ENCODE measurements around the gene ZNF280C.
A peak's percentile ranks its signal among the peaks of the same experiment; 100 is the strongest.

ZNF280C gene

DNA sequence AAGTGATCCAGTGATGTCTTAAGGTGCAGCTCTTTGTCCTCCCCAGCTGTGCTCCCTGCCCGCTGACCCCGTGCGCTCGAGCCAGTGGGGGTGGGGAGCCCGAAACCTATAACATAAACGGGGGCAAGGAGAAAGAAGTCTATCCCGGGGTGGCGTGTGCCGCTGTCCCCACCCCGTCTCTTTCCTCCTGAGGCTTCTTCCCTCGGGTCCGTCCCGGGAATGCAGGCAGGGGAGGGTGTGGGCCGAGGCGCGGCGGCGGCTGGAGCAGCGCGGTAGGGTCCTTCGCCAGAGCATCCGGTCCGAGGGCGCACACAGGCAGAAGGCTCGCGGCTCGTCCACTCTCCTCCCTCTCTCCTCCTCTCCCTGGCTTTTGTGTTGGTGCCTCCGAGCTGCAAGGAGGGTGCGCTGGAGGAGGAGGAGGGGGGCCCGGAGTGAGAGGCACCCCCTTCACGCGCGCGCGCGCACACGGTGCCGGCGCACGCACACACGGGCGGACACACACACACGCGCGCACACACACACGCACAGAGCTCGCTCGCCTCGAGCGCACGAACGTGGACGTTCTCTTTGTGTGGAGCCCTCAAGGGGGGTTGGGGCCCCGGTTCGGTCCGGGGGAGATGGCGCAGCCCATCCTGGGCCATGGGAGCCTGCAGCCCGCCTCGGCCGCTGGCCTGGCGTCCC is 97.1 kb downstream of the ZNF280C start, which contains the start of gene RAB33A:
TSS of gene RAB33A (plus strand) at position 517 of the 681 bp plus-strand sequence. CDS start at position 618, 101 bp downstream.
- Mint-ChIP-seq H3K4me1 (peaks cover 34% of the 10 kb centered on the region), H3K36me3 (ENCODE audit: insufficient read depth) (peaks cover 5% of the 10 kb centered on the region), H3K27me3 (no peaks in the 10 kb centered on the region), H3K9me3 (no peaks in the 10 kb centered on the region), H3K4me3 (peak within 1 kb of the TSS; percentile 86), H3K27ac (ENCODE audit: low read depth) (peak within 1 kb of the TSS; percentile 71)
- DNase-seq (ENCODE audit: low spot score in 2 of 2) (peak in 1 of 2 donors; percentile 16), ATAC-seq (replicated peaks; ENCODE audit: extremely low read depth, poor library complexity, severe bottlenecking) (peak; percentile 44)

DNA sequence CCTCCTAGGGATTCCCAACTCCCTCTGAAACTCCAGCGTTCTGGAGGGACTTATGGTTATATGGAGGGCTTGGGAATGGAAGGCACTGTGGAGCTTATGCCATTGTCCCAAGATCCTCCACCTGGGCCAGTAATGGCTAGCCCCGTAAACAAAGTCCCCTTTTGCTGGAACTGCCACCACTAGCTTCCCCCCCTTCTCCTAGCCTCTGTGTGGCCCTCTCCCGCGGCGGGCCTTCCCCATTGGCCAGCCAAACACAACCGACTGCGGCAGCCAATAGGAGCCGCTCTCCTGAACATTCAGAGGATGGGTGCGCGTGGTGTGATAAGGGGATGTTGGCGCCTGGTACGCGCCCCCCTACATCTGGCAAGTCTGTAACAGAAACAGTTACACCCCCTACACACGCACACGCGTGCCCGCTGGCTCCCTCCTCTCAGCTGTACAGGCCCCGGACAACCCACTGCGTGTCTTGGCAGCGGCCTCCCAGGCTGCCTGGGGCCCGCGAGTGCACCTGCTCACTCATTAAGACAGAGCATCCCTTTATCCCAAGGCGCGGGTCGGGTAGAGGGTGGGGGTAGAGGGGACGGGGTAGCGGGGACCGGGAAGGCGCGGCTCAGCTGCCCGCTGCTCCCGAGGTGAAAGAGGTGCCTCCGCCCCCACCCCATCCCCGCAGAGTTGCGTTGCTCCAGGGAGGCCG is 97.8 kb downstream of the ZNF280C start:
- peak overlapping the region; percentile 65 for H3K27ac Mint-ChIP-seq (ENCODE audit: low read depth)
- peak overlapping the region; percentile 86 for H3K4me3 Mint-ChIP-seq
- peaks cover 10% of the 10 kb centered on the region for H3K36me3 Mint-ChIP-seq (ENCODE audit: insufficient read depth)
- H3K9me3 Mint-ChIP-seq: no peaks in the 10 kb centered on the region
- DNase-seq (ENCODE audit: low spot score in 2 of 2): peak; percentile 26 to 40
- no peaks in the 10 kb centered on the region for H3K27me3 Mint-ChIP-seq
- H3K4me1 Mint-ChIP-seq: peaks cover 31% of the 10 kb centered on the region
- ATAC-seq (replicated peaks; ENCODE audit: extremely low read depth, poor library complexity, severe bottlenecking): peak; percentile 63

GRCh38 chrX:130167040-130167439 is 101.7 kb downstream of the ZNF280C start:
- Mint-ChIP-seq H3K4me3 (peak overlapping the region; percentile 89), H3K27ac (ENCODE audit: low read depth) (peak overlapping the region; percentile 89), H3K36me3 (ENCODE audit: insufficient read depth) (peaks cover 15% of the 10 kb centered on the region), H3K27me3 (no peaks in the 10 kb centered on the region), H3K9me3 (no peaks in the 10 kb centered on the region), H3K4me1 (peaks cover 22% of the 10 kb centered on the region)
- ATAC-seq (replicated peaks; ENCODE audit: extremely low read depth, poor library complexity, severe bottlenecking): no peak
- no peak for DNase-seq (ENCODE audit: low spot score in 2 of 2)

DNA sequence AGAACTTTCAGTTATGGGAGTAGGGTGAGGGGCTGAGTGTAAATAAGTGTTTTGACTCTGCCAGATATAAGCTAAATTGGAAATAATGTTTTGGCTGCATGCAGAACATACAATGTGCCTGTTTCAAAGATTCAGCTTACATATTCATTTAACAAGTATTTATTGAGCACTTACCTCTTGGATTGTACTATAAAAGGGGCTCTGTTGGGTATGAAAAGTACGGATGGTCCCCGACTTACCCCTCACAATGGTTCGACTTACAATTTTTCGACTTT is 102.3 kb downstream of the ZNF280C start:
- Mint-ChIP-seq H3K27me3 (no peaks in the 10 kb centered on the region), H3K4me1 (peaks cover 23% of the 10 kb centered on the region), H3K4me3 (peak overlapping the region; percentile 89), H3K27ac (ENCODE audit: low read depth) (peak overlapping the region; percentile 89), H3K9me3 (no peaks in the 10 kb centered on the region), H3K36me3 (ENCODE audit: insufficient read depth) (peaks cover 15% of the 10 kb centered on the region)
- ATAC-seq (replicated peaks; ENCODE audit: extremely low read depth, poor library complexity, severe bottlenecking): no peak
- no peak for DNase-seq (ENCODE audit: low spot score in 2 of 2)

DNA sequence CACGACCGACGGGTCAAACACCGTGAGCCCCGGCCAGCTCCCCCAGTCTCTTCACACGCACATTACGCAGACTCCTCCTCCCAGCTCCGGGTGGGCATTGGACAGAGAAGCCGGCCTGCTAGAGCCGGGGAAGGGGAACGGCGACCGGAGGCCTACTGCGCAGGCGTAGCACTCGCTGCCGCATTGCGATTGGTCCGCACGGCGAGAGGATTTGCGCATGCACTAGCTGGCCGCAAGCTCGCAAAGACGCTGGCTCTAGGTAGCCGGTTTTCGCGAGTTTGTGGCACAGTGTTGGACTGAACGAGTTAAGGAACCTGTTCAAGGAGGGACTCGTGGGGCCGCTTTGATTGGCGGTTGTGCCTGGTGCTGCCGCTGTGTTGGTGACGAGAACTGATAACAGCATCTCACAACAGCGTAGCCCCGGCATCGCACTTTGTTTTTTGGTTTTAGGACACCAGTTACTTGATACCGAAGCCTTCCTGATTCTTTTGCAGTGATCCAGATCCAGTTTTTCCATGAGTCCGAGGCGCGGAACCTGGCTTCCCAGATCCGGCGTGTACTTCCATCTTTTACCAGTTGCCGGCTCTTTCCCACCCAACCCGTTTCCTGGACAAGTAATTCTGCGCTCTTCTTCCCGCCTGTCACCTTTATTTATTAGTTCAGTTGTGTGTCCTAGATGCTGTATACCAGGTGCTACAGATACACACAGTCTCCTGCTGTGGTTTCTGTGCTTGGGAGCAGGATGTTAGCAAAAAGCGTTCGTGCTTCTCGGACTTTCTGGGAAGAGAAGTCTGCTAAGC is 102.8 kb downstream of the ZNF280C start, which contains the start of gene AIFM1:
TSS of gene AIFM1 (minus strand) at position 139 of the 800 bp plus-strand sequence. CDS start 185 bp downstream, outside the sequence.
- Mint-ChIP-seq H3K27me3 (no peaks in the 10 kb centered on the region), H3K36me3 (ENCODE audit: insufficient read depth) (peaks cover 13% of the 10 kb centered on the region), H3K9me3 (no peaks in the 10 kb centered on the region), H3K4me3 (peak within 1 kb of the TSS; percentile 89), H3K4me1 (peaks cover 23% of the 10 kb centered on the region), H3K27ac (ENCODE audit: low read depth) (peak within 1 kb of the TSS; percentile 89)
- peak; percentile 66 to 79 for DNase-seq (ENCODE audit: low spot score in 2 of 2)
- peak; percentile 94 for ATAC-seq (replicated peaks; ENCODE audit: extremely low read depth, poor library complexity, severe bottlenecking)

DNA sequence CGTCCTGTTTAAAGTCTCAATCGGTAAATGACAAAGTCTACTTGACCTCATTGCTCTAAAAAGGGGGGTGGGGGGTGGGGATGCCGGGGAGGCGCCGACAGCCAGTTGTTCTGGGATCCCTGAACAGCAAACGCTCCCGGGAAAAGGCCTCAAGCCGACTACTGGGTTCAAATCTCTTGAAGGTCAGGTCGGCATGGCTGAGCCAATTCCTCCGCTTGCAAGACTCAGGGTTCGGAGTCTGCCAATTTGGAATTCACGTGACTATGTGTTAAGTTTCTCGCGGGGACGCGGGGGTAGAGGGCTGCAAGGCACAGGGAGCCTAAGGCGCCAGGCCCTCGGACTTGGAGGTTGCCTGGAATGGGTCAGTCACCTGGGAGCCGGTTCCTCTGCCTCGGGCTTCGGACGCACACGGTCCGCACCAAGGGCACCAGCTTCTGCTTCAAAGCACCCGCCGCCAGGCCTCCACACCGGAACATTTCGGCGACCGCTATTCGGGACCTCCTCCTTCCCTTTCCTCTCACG is 103.5 kb downstream of the ZNF280C start:
- Mint-ChIP-seq H3K4me1 (peaks cover 24% of the 10 kb centered on the region), H3K4me3 (peak overlapping the region; percentile 89), H3K27me3 (no peaks in the 10 kb centered on the region), H3K27ac (ENCODE audit: low read depth) (peak overlapping the region; percentile 89), H3K36me3 (ENCODE audit: insufficient read depth) (peaks cover 11% of the 10 kb centered on the region), H3K9me3 (no peaks in the 10 kb centered on the region)
- peak; percentile 37 for ATAC-seq (replicated peaks; ENCODE audit: extremely low read depth, poor library complexity, severe bottlenecking)
- DNase-seq (ENCODE audit: low spot score in 2 of 2): no peak

GRCh38 chrX:130163398-130163797 is 105.3 kb downstream of the ZNF280C start:
- no peaks in the 10 kb centered on the region for H3K27me3 Mint-ChIP-seq
- DNase-seq (ENCODE audit: low spot score in 2 of 2): no peak
- H3K27ac Mint-ChIP-seq (ENCODE audit: low read depth): no peak overlapping the region
- ATAC-seq (replicated peaks; ENCODE audit: extremely low read depth, poor library complexity, severe bottlenecking): no peak
- H3K36me3 Mint-ChIP-seq (ENCODE audit: insufficient read depth): peaks cover 11% of the 10 kb centered on the region
- H3K4me1 Mint-ChIP-seq: peaks cover 28% of the 10 kb centered on the region
- no peaks in the 10 kb centered on the region for H3K9me3 Mint-ChIP-seq
- no peak overlapping the region for H3K4me3 Mint-ChIP-seq

DNA sequence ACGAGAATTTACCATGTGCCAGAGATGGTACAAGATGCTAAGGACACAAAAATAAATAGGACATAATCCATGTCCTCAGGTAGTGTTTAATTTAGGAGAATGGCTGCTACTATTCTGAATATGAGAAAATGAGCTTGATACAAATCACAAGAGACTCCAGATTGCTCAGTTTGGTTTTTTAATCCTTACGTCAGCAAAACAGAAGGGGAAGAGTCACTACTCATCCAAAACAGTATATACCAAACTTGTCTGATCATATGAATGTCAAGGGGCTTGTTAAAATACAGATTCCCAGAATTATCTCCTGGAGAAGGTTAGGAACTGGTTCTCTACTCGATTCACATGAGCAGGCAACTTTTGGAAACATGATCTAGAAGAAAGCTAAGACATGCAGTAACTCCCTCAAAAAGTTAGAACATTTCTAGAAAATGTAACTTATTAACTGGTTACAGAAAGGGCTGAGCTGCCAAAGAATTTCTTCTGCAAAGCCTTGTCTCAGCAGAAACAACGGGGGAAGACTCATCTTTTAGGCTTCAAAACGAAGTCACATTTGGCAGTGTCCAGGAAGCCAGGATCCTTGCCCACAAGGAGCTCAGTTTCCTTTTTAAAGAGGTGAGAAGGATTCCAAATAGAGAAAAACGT is 106.5 kb downstream of the ZNF280C start:
- Mint-ChIP-seq H3K4me1 (peaks cover 28% of the 10 kb centered on the region), H3K27me3 (no peaks in the 10 kb centered on the region), H3K27ac (ENCODE audit: low read depth) (no peak overlapping the region), H3K4me3 (no peak overlapping the region), H3K36me3 (ENCODE audit: insufficient read depth) (peaks cover 13% of the 10 kb centered on the region), H3K9me3 (no peaks in the 10 kb centered on the region)
- ATAC-seq (replicated peaks; ENCODE audit: extremely low read depth, poor library complexity, severe bottlenecking) (no peak), DNase-seq (ENCODE audit: low spot score in 2 of 2) (no peak)

GRCh38 chrX:130159776-130160175 is 108.9 kb downstream of the ZNF280C start:
- DNase-seq (ENCODE audit: low spot score in 2 of 2) (no peak), ATAC-seq (replicated peaks; ENCODE audit: extremely low read depth, poor library complexity, severe bottlenecking) (no peak)
- no peaks in the 10 kb centered on the region for H3K27me3 Mint-ChIP-seq
- H3K4me3 Mint-ChIP-seq: no peak overlapping the region
- H3K9me3 Mint-ChIP-seq: no peaks in the 10 kb centered on the region
- H3K27ac Mint-ChIP-seq (ENCODE audit: low read depth): no peak overlapping the region
- H3K4me1 Mint-ChIP-seq: peaks cover 14% of the 10 kb centered on the region
- peaks cover 3% of the 10 kb centered on the region for H3K36me3 Mint-ChIP-seq (ENCODE audit: insufficient read depth)

- Mint-ChIP-seq H3K36me3 (ENCODE audit: insufficient read depth) (peaks cover 3% of the 10 kb centered on the region), H3K27me3 (no peaks in the 10 kb centered on the region), H3K27ac (ENCODE audit: low read depth) (no peak overlapping the region), H3K4me1 (peaks cover 13% of the 10 kb centered on the region), H3K9me3 (no peaks in the 10 kb centered on the region), H3K4me3 (no peak overlapping the region)
- ATAC-seq (replicated peaks; ENCODE audit: extremely low read depth, poor library complexity, severe bottlenecking): no peak
- no peak for DNase-seq (ENCODE audit: low spot score in 2 of 2)
Observed at GRCh38 chrX:130158311-130158710, 110.4 kb downstream of the ZNF280C start.

DNA sequence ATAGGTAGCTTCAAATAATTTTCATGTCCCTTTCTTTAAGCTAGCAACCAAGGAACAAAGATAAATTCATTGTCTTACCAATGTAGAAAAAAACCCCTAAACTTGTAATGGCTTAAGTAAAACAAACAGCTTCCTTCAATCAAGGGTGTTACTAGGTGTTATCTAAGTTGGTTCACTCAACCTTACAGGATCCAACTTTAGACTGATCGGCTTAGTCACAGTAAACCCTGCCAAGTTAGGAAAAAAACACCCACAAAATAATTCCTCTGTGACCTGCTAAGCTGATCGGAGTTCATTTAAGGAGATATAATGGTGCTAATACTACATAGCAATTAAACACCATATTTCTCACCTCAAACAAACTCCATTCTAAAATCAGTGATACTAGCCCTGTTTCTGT is 113.1 kb downstream of the ZNF280C start:
- peaks cover 9% of the 10 kb centered on the region for H3K36me3 Mint-ChIP-seq (ENCODE audit: insufficient read depth)
- no peak overlapping the region for H3K4me3 Mint-ChIP-seq
- peaks cover 5% of the 10 kb centered on the region for H3K4me1 Mint-ChIP-seq
- H3K27me3 Mint-ChIP-seq: no peaks in the 10 kb centered on the region
- H3K9me3 Mint-ChIP-seq: no peaks in the 10 kb centered on the region
- no peak overlapping the region for H3K27ac Mint-ChIP-seq (ENCODE audit: low read depth)
- no peak for DNase-seq (ENCODE audit: low spot score in 2 of 2)
- no peak for ATAC-seq (replicated peaks; ENCODE audit: extremely low read depth, poor library complexity, severe bottlenecking)
